M059J (cell line): ENCODE data around the gene SLU7. TPM values are rescaled to one million over a fixed set of nuclear protein-coding genes. Genes with fewer than 3 reads are reported as not detected.
A peak's percentile ranks its signal among the peaks of the same experiment; 100 is the strongest.

Source experiments
- DNase-seq: peaks from one replicate; pipeline ENCODE4 v3.0.0-alpha.2; 2012; ENCODE audit warnings: low read depth
- total RNA-seq: library from RNA; depleted of rRNA; stranded (reverse); fragments of >200 nt; shearing (Covaris generic); gene quantifications from 2 replicates; pipeline ENCODE4 v1.2.3, GENCODE V29; 2014; rRNA removed

The SLU7 gene
- total RNA-seq, 1 experiment from 2014 or later = 64.1 TPM

- DNase-seq = no peak
Measured at GRCh38 chr5:160367261-160367660, 51.6 kb downstream of the SLU7 start.

- DNase-seq = no peak
Measured at GRCh38 chr5:160366230-160366629, 52.7 kb downstream of the SLU7 start.

DNA sequence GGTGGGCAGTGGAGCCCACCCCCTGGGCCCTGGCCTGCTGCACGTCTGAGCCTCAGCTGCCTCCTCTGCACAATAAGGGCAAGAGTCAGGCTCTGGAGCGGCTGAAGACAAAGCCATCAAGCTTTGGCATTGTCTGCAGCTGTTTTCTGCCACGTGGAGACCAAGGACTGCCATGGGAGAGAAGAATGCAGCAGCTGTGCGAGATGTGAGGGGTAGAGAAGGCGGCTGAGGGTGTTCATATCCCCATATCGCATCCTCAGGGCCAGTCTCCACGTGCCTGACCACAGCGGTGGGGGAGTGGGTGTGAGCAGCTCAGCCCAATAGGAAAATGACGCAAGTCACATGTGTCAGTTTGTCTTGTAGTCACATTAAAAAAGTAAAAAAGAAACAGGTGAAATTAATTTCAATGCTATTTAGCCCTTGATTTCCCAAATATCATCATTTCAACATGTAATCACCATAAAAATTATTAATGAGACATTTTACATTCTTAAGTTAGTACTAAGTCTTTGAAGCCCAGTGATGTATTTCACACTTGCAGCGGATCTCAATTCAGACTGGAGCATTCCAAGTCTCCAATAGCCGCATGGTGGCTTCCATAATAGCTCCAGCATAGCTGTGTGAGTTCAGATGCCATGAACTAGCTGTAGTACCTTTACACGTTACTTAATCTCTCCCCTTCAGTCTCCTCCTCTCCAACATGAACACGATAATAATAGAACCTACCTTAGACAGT lies 55.1 kb downstream of the SLU7 start:
- no peak for DNase-seq

DNA sequence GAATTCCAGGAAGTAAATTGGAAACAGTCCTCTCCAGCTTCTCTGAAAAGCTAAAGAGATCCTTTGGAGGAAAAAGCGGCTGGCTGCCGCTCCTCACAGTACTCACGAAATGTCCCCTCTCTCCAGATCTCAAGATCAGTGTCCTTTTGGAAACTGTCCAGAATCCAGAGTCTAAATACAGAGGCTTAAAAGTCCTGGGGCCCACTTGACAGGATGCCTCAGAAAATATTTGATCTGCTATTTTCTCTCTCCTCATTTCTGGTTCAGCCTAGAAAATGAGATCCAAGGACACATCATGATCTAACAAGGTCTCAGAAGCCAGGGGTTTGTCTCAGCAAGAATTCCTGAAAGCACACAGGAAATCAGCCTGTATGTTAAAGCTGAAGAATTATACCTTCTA lies 55.7 kb downstream of the SLU7 start:
- DNase-seq = no peak

- no peak for DNase-seq
Measured at GRCh38 chr5:160361624-160362228, 57.2 kb downstream of the SLU7 start.

DNA sequence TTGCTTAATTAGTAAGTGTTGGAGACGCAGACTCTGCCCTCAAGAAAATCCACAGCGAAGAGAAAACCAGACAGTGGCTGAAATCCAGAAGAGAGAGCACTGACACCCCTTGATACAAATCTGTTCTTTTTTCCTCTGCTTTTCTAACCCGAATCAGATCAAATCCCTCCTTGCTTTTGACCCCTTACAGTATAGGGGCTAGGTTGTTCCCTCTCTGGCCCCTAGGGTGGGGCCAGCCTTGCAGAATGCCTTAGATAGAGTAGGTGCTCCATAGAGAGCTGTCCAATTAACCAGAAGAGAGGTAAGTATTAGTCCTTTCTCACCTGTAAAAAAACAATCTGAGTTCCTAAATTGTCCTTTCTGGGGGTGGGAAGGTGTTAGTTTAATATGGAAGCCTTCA lies 58.6 kb downstream of the SLU7 start:
- no peak for DNase-seq

DNA sequence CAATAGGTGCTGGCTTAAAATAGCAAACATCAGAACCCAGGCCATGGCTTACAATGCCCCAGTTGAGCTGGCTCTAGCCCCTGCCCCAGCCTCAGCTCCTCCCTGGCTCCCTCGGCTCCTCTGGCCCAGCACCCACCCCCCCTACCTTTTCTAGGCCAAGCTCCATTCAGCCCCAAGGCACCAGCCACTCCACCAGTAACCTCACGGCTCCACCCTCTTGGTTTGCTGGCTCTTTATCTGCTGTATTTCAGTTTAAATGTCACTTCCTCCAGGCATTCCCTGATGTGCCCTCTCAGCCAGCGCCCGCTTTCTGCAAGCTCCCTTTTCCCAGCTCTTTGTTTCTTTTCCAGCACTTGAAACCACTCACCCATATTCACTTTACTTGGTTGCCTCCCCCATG lies 59.1 kb downstream of the SLU7 start:
- peak; percentile 33 for DNase-seq

DNA sequence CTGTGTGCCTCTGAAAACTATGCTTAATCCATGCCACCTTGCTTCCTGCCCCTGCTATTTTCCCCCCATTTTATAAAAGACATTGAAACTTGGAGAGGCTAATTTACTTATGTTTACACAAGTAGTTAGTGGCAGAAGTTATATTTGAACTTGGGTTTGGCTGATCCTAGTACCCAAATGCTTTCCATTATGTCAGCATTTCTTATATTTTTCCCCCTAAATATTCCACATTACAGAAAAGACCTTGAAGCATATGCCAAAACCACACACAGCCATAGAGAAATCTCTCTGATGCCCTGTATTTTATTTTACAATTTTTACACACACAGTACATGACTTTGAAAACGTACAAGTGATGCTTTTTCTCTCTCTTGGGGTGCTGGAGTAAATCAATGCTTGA lies 59.6 kb downstream of the SLU7 start:
- DNase-seq = no peak

DNA sequence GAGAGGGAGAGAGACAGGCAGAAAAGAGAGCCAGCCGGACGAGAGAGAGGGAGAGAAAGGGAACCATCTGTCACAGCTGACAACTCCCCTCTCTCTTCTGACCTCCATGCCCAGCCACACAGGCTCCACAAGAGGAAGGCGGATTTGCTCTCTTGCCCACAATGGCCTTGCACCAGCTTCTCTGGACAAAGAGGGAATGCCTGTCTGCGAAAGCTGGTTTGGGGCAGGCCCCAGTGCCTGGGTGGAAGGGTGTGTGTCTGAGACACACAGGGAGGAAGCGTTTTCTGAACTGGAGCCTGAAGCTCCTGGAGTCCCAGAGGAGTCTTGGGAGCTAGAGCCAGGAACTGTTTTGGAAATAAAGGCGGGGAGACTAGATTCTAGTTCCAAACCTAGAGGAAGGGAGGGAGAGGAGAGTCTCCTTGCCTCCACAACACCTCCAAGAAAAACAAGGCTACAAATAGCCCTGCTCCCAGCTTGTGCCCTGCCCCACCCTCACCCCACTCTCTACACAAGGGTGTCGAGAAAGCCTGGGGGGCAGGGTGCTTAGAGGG lies 60.9 kb downstream of the SLU7 start:
- DNase-seq = no peak

DNA sequence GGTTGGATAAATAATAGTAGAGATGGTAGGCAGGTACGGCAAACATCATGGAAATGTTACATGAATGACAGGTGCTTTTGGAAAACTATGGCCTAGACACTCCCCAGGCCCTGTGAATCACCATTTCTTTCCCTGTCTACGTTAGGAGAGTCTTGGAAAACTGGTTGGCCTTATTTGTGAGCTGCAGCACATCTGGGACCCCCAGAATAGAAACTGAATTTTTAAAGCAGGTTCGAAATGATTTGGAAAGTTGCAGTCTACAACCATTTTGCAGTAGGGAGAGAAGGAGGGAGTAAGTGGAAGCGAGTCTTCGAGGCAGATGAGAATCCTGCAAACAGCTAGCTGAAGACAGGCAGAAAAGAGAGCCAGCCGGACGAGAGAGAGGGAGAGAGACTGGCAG lies 61.5 kb downstream of the SLU7 start:
- no peak for DNase-seq

DNA sequence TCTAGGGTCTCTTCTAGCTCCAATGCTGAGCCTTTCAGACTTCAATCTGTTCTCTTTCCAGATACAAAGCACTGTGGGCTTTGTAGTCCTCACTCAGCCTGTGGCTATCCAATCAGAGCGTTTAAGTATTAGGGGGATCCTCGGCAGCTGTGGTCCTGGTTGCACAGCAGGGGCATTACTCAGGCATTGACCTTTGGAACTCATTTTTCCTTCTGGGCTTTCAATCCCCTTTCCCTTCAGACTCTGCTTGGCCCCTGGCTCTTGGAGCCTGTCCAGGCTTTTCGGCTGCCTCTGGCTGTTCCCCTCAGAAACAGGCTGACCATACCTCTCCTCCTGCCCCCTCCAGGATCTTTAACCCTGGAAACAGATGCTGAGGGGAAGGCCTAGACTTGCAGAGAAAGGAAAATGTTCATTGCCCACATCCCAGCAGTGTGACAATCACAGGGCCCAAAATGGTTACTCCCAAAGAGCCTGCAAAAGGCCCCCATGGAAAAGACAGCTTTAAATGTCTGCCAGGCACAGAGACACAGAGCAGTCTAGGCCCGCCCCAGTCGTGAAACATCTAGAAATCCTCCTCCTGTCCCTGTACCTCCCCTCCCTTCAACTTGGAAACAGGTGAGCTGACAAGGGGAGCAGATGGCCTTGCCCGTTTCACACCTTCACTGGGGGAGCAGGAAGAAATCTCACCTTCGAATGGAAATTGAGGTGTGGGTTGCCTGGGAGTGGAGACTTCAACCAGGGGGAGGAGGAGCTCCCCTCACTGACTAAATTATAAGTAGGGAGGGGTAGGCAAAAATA lies 62.1 kb downstream of the SLU7 start:
- DNase-seq = no peak

DNA sequence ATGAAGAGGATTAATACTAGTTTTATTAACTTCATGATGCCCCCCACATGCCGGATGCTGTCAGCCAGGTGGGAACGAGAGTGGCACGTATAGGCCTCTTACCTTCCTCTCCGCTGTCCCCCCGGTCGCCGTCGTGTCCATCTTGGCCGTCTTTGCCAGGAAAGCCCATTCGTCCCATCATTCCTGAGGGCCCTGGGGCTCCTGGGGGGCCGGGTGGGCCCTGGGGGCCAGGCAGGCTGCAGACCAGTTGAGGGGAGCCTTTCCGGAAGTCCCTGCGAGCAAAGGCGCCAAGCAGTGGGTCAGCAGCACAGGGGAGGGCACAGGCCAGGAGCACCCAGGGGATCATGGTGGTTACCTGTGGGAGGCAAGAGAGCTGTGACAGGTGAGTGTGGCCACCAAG lies 64.2 kb downstream of the SLU7 start:
- no peak for DNase-seq

DNA sequence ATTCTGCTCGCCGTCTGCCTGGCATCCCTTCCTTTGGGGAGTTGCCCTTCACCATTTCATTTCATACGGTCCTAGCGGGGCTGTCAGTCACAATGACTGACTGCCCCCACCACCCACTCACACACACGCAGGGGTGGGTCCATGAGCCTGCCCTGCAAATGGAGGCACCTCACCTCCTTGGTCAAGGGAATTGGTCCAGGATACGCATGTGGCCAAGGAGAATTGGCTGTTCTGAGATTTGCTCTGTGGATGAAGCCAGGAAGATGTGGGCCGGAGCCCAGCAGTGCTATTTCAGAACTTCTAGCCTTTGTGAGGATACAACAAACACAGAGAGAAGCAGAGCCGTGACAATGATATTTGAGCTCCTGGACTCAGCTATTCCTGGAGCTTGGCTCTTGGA lies 65.5 kb downstream of the SLU7 start:
- no peak for DNase-seq

GRCh38 chr5:160352308-160352707 lies 66.6 kb downstream of the SLU7 start:
- no peak for DNase-seq

Other genes starting within 250 kb of the SLU7 start
- gene FABP6, start 189.6 kb downstream of the SLU7 start, total RNA-seq = 1.0 and 3.0 TPM in 2 replicates
- gene CCNJL, start 106.5 kb downstream of the SLU7 start, total RNA-seq = 7.3 and 10.9 TPM in 2 replicates
- 2.5 and 3.3 TPM in 2 replicates for gene C1QTNF2, start 48.5 kb downstream of the SLU7 start, total RNA-seq
- gene FAM200C, start 19.0 kb downstream of the SLU7 start, total RNA-seq = 9.7 and 11.3 TPM in 2 replicates
- 1,224 and 1,388 TPM in 2 replicates for gene PTTG1, start 2.8 kb upstream of the SLU7 start, total RNA-seq